ENCODE results near the gene COX8A. TPM values are rescaled to one million over a fixed set of nuclear protein-coding genes. Genes with fewer than 3 reads are reported as not detected.

The COX8A gene
- total and polyA plus RNA-seq, 2 donors (not counting 1 experiment from before 2014, with no cell fraction given), result 99.0 to 244 TPM

- Histone ChIP-seq H2AFZ (ENCODE audit: insufficient read depth, low read depth, low read length, poor library complexity, severe bottlenecking) (no peak overlapping the region), H3K4me2 (replicated peaks; ENCODE audit: low read depth, low read length, poor library complexity, severe bottlenecking) (no peak overlapping the region), H3K9me3 (ENCODE audit: control extremely low read depth in 1 of 3, control insufficient read depth in 2 of 3, insufficient read depth in 1 of 3, low read length in 2 of 3) (no peaks in the 10 kb centered on the region), H3K27ac (ENCODE audit: low read length in 2 of 2) (no peak overlapping the region), H3K36me3 (replicated peaks in 1 of 2; ENCODE audit: control extremely low read depth in 1 of 2, control insufficient read depth in 1 of 2, extremely low read depth in 1 of 2, insufficient read depth in 2 of 2, low read length in 1 of 2) (no peaks in the 10 kb centered on the region), H3K9ac (ENCODE audit: low read length) (no peak overlapping the region), H3K4me3 (ENCODE audit: control extremely low read depth in 1 of 5, extremely low read depth in 1 of 5, insufficient read depth in 1 of 5, low read depth in 2 of 5, low read length in 4 of 5) (no peak overlapping the region), H3K4me1 (ENCODE audit: control insufficient read depth in 2 of 2, insufficient read depth in 2 of 2, low read length in 2 of 2) (no peaks in the 10 kb centered on the region), H3K79me2 (ENCODE audit: control insufficient read depth, insufficient read depth, low read length) (no peaks in the 10 kb centered on the region), H4K20me1 (ENCODE audit: control insufficient read depth, insufficient read depth, low read length, poor library complexity, severe bottlenecking) (no peaks in the 10 kb centered on the region), H3K27me3 (replicated peaks in 1 of 4; ENCODE audit: control extremely low read depth in 1 of 4, control insufficient read depth in 3 of 4, insufficient read depth in 4 of 4, low read length in 3 of 4) (peaks cover 0 to 6% (median 0%) of the 10 kb centered on the region in 4 experiments)
- POLR2A ChIA-PET, result no interaction called here
- no peaks in the 10 kb centered on the region for H3K9me3 Mint-ChIP-seq (ENCODE audit: insufficient read depth)
- no peak for TF ChIP-seq EZH2 (IDR thresholded peaks at IDR 0.05; ENCODE audit: borderline replicate concordance, insufficient read depth, low read depth, low read length, poor library complexity, severe bottlenecking)
- TF ChIP-seq CTCF (IDR thresholded peaks at IDR 0.05), result no peak
- no peak overlapping the region for H3K4me3 Mint-ChIP-seq
- H3K4me1 Mint-ChIP-seq, result no peaks in the 10 kb centered on the region
- WGBS (ENCODE audit: insufficient coverage), result 82% methylated on average over 11 of the region's 12 CpGs
- ATAC-seq (ENCODE audit: low read depth), result no peak
- intact Hi-C loops (cut with micrococcal nuclease), result no loop called here
- H3K27ac Mint-ChIP-seq, result no peak overlapping the region
- H3K27me3 Mint-ChIP-seq, result peaks cover 13% of the 10 kb centered on the region
- CTCF ChIA-PET, result no interaction called here
- no peak for DNase-seq
Observed at GRCh38 chr11:63931876-63932275, 42.5 kb upstream of the COX8A start.

- H3K27me3 ChIP-seq (replicated peaks in 1 of 4; ENCODE audit: control extremely low read depth in 1 of 4, control insufficient read depth in 3 of 4, insufficient read depth in 4 of 4, low read length in 3 of 4), result no peaks in the 10 kb centered on the region
- no peaks in the 10 kb centered on the region for H3K9me3 Mint-ChIP-seq (ENCODE audit: insufficient read depth)
- DNase-seq (no peak), ATAC-seq (ENCODE audit: low read depth) (no peak)
- CTCF ChIA-PET, result interaction anchor here (1.9 kb wide), 1 partner anchor 89 kb away, joined by 6 read pairs; no protein-coding TSS in a partner anchor
- H3K4me1 Mint-ChIP-seq, result peaks cover 4% of the 10 kb centered on the region
- POLR2A ChIA-PET, result no interaction called here
- H3K27ac ChIP-seq (ENCODE audit: low read length in 2 of 2), result no peak overlapping the region
- intact Hi-C loops (cut with micrococcal nuclease), result no loop called here
- H3K36me3 ChIP-seq (replicated peaks in 1 of 2; ENCODE audit: control extremely low read depth in 1 of 2, control insufficient read depth in 1 of 2, extremely low read depth in 1 of 2, insufficient read depth in 2 of 2, low read length in 1 of 2), result no peaks in the 10 kb centered on the region
- H3K9ac ChIP-seq (ENCODE audit: low read length), result no peak overlapping the region
- H4K20me1 ChIP-seq (ENCODE audit: control insufficient read depth, insufficient read depth, low read length, poor library complexity, severe bottlenecking), result no peaks in the 10 kb centered on the region
- WGBS (ENCODE audit: insufficient coverage), result 100% methylated on average over 1 of the region's 1 CpG
- no peak overlapping the region for H3K4me3 ChIP-seq (ENCODE audit: control extremely low read depth in 1 of 5, extremely low read depth in 1 of 5, insufficient read depth in 1 of 5, low read depth in 2 of 5, low read length in 4 of 5)
- peaks cover 4 to 7% of the 10 kb centered on the region in 2 donors for H3K4me1 ChIP-seq (ENCODE audit: control insufficient read depth in 2 of 2, insufficient read depth in 2 of 2, low read length in 2 of 2)
- no peak overlapping the region for H3K4me2 ChIP-seq (replicated peaks; ENCODE audit: low read depth, low read length, poor library complexity, severe bottlenecking)
- no peak overlapping the region for H2AFZ ChIP-seq (ENCODE audit: insufficient read depth, low read depth, low read length, poor library complexity, severe bottlenecking)
- H3K79me2 ChIP-seq (ENCODE audit: control insufficient read depth, insufficient read depth, low read length), result no peaks in the 10 kb centered on the region
- H3K27me3 Mint-ChIP-seq, result peaks cover 3% of the 10 kb centered on the region
- no peaks in the 10 kb centered on the region for H3K9me3 ChIP-seq (ENCODE audit: control extremely low read depth in 1 of 3, control insufficient read depth in 2 of 3, insufficient read depth in 1 of 3, low read length in 2 of 3)
- TF ChIP-seq CTCF (IDR thresholded peaks at IDR 0.05) (no peak), EZH2 (IDR thresholded peaks at IDR 0.05; ENCODE audit: borderline replicate concordance, insufficient read depth, low read depth, low read length, poor library complexity, severe bottlenecking) (no peak)
- no peak overlapping the region for H3K27ac Mint-ChIP-seq
- H3K4me3 Mint-ChIP-seq, result no peak overlapping the region
Observed at GRCh38 chr11:63933459-63933858, 41.0 kb upstream of the COX8A start.
